ENCODE data around the gene TLX3. TPM values are rescaled to one million over a fixed set of nuclear protein-coding genes. Genes with fewer than 3 reads are reported as not detected.

The TLX3 gene
- total and polyA plus RNA-seq, 3 experiments from 2014 or later: not detected

DNA sequence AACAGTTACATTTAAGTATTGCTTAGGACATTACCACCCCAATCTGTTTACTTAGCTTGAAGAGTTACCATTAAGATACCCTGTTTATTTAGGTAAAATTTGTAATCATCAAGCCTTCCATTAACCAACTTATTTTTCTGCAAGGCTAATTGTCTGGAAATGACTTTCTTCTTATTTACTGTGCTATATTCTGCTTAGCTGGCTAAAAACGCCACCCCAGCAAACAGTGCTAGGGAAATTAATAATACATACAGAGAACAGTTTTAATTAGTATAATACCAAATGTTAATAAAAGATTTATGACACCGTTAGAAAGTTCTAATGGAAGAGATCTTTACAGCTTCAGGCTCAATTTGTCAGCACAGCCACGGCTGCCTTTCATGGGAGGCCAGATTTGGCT, 14.0 kb downstream of the TLX3 start:
- H3K9me3 Mint-ChIP-seq: no peaks in the 10 kb centered on the region
- no peak overlapping the region for H3K4me3 ChIP-seq (ENCODE audit: low read length)
- ChIA-PET CTCF (no interaction called here), POLR2A (no interaction called here)
- peaks cover 30 to 73% of the 10 kb centered on the region in 2 donors for H3K27me3 Mint-ChIP-seq
- no peaks in the 10 kb centered on the region for H3K36me3 ChIP-seq (ENCODE audit: insufficient read depth, low read length)
- DNase-seq: no peak
- no peaks in the 10 kb centered on the region for H3K4me1 Mint-ChIP-seq
- H3K27ac Mint-ChIP-seq: no peak overlapping the region
- H3K4me1 ChIP-seq (ENCODE audit: insufficient read depth, low read length): no peaks in the 10 kb centered on the region
- H3K4me3 Mint-ChIP-seq: no peak overlapping the region
- H3K36me3 Mint-ChIP-seq: no peaks in the 10 kb centered on the region
- H3K9me3 ChIP-seq (ENCODE audit: low read length): no peaks in the 10 kb centered on the region
- H3K27me3 ChIP-seq (ENCODE audit: insufficient read depth, low read length, poor library complexity, severe bottlenecking): peaks cover 5% of the 10 kb centered on the region
- H3K27ac ChIP-seq (ENCODE audit: low read depth, low read length): no peak overlapping the region

DNA sequence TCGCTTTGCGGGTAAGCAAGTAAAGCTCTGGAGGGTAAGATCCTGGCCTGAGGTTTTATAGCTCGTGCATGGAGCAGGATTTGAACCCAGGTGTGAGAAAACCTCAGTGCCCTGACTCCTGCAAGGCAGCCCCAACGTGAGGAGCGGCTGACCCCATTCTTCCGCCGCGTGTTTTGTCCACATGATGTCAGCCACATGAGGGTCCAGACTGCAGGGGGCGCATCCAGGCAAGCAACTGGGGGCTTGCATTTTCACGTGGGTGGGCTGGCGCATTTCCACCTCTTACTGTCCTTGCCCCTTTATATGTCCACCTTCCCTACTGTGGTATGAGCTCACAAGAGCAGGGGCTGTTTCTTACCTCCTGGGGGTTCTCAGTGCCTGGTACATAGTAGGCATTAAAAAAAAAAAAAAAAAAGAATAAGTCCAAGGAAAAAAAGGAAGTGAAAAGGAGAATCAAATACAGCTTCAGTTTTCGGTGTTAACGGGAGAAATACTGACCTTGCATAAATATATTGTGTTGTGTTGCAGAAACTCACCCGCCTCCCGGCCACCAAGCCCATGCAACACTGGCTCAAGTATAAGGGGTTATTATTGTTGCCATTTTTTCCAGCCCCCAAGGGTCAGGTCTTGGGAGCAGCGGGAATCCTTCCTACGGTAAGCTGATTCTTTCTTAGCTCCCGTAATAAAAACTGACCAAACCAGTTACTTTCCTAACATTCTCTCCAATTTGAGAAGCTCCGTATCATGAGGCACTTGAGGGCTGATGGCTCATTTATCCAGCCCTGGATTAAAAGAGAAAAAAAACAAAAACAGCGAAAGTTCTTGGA, 15.0 kb downstream of the TLX3 start:
- Mint-ChIP-seq H3K27me3 (peaks cover 24 to 72% of the 10 kb centered on the region in 2 donors), H3K27ac (no peak overlapping the region), H3K9me3 (no peaks in the 10 kb centered on the region), H3K36me3 (no peaks in the 10 kb centered on the region), H3K4me3 (no peak overlapping the region), H3K4me1 (no peaks in the 10 kb centered on the region)
- H3K36me3 ChIP-seq (ENCODE audit: insufficient read depth, low read length): no peaks in the 10 kb centered on the region
- no peaks in the 10 kb centered on the region for H3K9me3 ChIP-seq (ENCODE audit: low read length)
- no peak overlapping the region for H3K4me3 ChIP-seq (ENCODE audit: low read length)
- ChIA-PET POLR2A (no interaction called here), CTCF (interaction anchor here (0.8 kb wide), 1 partner anchor 116 kb away, joined by 3 read pairs; no protein-coding TSS in a partner anchor)
- no peak for DNase-seq
- H3K4me1 ChIP-seq (ENCODE audit: insufficient read depth, low read length): no peaks in the 10 kb centered on the region
- no peak overlapping the region for H3K27ac ChIP-seq (ENCODE audit: low read depth, low read length)
- peaks cover 5% of the 10 kb centered on the region for H3K27me3 ChIP-seq (ENCODE audit: insufficient read depth, low read length, poor library complexity, severe bottlenecking)

DNA sequence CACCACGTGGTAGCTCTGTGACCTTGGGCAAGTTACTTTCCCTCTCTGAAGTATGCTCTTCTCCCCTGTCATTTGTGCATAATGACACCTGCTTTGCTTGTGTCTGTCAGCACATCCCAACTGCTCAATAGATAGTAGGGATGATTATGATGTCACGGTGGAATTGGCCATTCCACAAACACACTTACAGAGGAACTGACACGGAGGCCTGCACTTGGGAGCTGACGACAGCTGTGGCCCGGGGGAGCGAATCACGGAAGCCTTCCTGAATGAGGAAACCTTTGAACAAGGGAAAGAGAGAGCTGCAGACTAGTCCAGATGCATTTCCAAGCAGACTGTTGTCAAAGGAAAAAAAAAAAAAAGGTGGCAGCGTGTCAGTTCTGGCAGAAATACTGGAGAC, 21.0 kb downstream of the TLX3 start:
- H3K27me3 Mint-ChIP-seq: peaks cover 22 to 44% of the 10 kb centered on the region in 2 donors
- CTCF ChIA-PET: interaction anchor here (1.3 kb wide), 1 partner anchor 122 kb away, joined by 3 read pairs; no protein-coding TSS in a partner anchor
- POLR2A ChIA-PET: no interaction called here

DNA sequence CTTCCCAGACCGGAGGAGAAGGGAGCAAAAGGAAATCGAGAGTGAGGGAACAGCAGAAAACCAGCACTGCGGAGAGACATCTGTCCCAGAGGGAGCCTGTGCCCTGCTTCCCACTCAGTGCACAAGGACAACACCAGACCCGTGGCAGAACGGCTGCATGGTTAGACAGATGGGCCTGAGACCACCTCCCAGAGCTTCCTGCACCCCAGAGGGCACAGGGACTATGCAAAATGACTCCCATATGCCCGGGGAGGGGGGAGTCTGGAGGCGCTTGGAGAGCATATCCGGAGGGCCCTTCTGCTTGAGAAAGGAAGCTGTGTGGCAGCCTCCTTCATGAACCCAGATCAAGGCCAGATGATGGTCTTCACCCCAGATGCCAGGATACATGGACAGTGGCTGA, 26.6 kb downstream of the TLX3 start:
- CTCF ChIA-PET: no interaction called here
- no peak overlapping the region for H3K27ac Mint-ChIP-seq
- Histone ChIP-seq H3K9me3 (ENCODE audit: low read length) (no peaks in the 10 kb centered on the region), H3K4me1 (ENCODE audit: insufficient read depth, low read length) (peaks cover 9% of the 10 kb centered on the region), H3K27me3 (ENCODE audit: insufficient read depth, low read length, poor library complexity, severe bottlenecking) (peaks cover 4% of the 10 kb centered on the region), H3K27ac (ENCODE audit: low read depth, low read length) (no peak overlapping the region), H3K36me3 (ENCODE audit: insufficient read depth, low read length) (no peaks in the 10 kb centered on the region), H3K4me3 (ENCODE audit: low read length) (no peak overlapping the region)
- H3K4me1 Mint-ChIP-seq: peaks cover 6 to 13% (median 13%) of the 10 kb centered on the region in 3 donors
- H3K4me3 Mint-ChIP-seq: peak overlapping the region in 2 of 7 donors; percentile 18 to 52
- H3K36me3 Mint-ChIP-seq: no peaks in the 10 kb centered on the region
- POLR2A ChIA-PET: no interaction called here
- H3K27me3 Mint-ChIP-seq: peaks cover 33 to 48% of the 10 kb centered on the region in 2 donors
- no peak for DNase-seq
- no peaks in the 10 kb centered on the region for H3K9me3 Mint-ChIP-seq

More for the DNA sequence above, 21.0 kb downstream of the TLX3 start:
- no peaks in the 10 kb centered on the region for H3K9me3 ChIP-seq (ENCODE audit: low read length)
- H3K27ac ChIP-seq (ENCODE audit: low read depth, low read length): no peak overlapping the region
- H3K4me3 Mint-ChIP-seq: no peak overlapping the region
- no peaks in the 10 kb centered on the region for H3K4me1 Mint-ChIP-seq
- DNase-seq: no peak
- H3K27ac Mint-ChIP-seq: no peak overlapping the region
- no peaks in the 10 kb centered on the region for H3K4me1 ChIP-seq (ENCODE audit: insufficient read depth, low read length)
- H3K27me3 ChIP-seq (ENCODE audit: insufficient read depth, low read length, poor library complexity, severe bottlenecking): no peaks in the 10 kb centered on the region
- H3K36me3 ChIP-seq (ENCODE audit: insufficient read depth, low read length): no peaks in the 10 kb centered on the region
- no peaks in the 10 kb centered on the region for H3K36me3 Mint-ChIP-seq
- no peaks in the 10 kb centered on the region for H3K9me3 Mint-ChIP-seq
- no peak overlapping the region for H3K4me3 ChIP-seq (ENCODE audit: low read length)

DNA sequence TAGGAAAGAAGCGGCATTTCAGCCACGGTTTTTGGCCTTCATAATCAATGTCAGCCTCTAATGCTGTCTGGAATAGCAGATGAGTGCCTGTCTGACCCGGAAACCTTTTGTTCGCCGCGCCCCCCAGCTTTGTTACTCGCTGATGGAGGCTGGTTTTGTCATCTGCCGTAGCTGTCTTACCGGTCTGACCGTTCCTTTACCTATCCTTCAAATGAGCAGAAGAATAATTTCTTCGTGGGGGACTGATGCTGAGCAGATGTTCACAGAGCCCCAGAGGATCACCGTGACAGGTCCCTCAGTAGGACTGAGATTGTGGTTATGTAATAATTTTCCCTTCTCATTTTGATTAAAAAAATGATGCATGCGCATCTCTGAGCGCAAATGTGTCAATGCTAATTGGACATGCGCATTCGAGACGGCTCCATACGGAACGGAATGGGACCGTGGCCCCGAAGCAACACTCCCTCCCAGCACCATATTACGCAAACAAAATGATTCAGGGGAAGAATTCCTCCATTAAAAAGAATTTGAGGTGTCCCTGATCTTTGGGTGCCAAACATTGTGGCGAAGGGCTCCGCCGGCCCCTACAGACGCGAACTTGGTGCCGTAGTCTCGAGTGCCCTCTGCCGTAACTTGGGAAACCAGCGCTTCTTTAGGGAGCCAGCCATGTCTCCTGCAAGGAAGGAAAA, 27.6 kb downstream of the TLX3 start:
- H3K27me3 ChIP-seq (ENCODE audit: insufficient read depth, low read length, poor library complexity, severe bottlenecking): peaks cover 4% of the 10 kb centered on the region
- Mint-ChIP-seq H3K4me1 (peaks cover 6 to 13% (median 13%) of the 10 kb centered on the region in 3 donors), H3K27me3 (peaks cover 33 to 51% of the 10 kb centered on the region in 2 donors), H3K9me3 (no peaks in the 10 kb centered on the region), H3K27ac (peak overlapping the region in 2 of 8 donors; percentile 15 to 70), H3K4me3 (peak overlapping the region in 6 of 7 donors; percentile 47 to 75 (median 60)), H3K36me3 (no peaks in the 10 kb centered on the region)
- H3K27ac ChIP-seq (ENCODE audit: low read depth, low read length): no peak overlapping the region
- H3K36me3 ChIP-seq (ENCODE audit: insufficient read depth, low read length): no peaks in the 10 kb centered on the region
- peak in 2 of 5 donors; percentile 8 to 23 for DNase-seq
- H3K4me1 ChIP-seq (ENCODE audit: insufficient read depth, low read length): peaks cover 9% of the 10 kb centered on the region
- H3K4me3 ChIP-seq (ENCODE audit: low read length): peak overlapping the region; percentile 26
- no peaks in the 10 kb centered on the region for H3K9me3 ChIP-seq (ENCODE audit: low read length)
- ChIA-PET CTCF (no interaction called here), POLR2A (no interaction called here)

DNA sequence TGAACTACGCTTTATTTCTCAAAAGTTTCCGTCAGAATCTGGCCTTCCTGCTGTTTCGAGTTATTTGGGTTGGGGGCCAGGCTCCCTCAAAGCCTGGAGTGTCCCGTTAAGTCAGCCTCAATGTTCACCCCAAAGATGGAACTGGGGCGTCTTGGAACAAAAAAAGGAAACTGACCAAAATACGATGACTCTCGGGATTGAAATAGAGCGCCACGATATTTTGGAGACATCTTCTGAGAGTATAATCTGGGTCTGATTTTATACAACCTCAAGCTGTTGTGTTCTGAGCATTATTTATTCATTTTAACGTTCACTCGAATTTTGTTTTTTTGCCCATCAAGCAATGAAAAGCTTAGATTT, 28.1 kb downstream of the TLX3 start:
- Mint-ChIP-seq H3K36me3 (no peaks in the 10 kb centered on the region), H3K4me1 (peaks cover 6 to 13% (median 13%) of the 10 kb centered on the region in 3 donors), H3K27me3 (peaks cover 30 to 54% of the 10 kb centered on the region in 2 donors), H3K9me3 (no peaks in the 10 kb centered on the region), H3K4me3 (peak overlapping the region in 4 of 7 donors; percentile 47 to 70 (median 62)), H3K27ac (no peak overlapping the region)
- H3K27me3 ChIP-seq (ENCODE audit: insufficient read depth, low read length, poor library complexity, severe bottlenecking): peaks cover 4% of the 10 kb centered on the region
- peaks cover 9% of the 10 kb centered on the region for H3K4me1 ChIP-seq (ENCODE audit: insufficient read depth, low read length)
- no peaks in the 10 kb centered on the region for H3K9me3 ChIP-seq (ENCODE audit: low read length)
- no peak for DNase-seq
- POLR2A ChIA-PET: no interaction called here
- H3K27ac ChIP-seq (ENCODE audit: low read depth, low read length): no peak overlapping the region
- peak overlapping the region; percentile 26 for H3K4me3 ChIP-seq (ENCODE audit: low read length)
- CTCF ChIA-PET: no interaction called here
- no peaks in the 10 kb centered on the region for H3K36me3 ChIP-seq (ENCODE audit: insufficient read depth, low read length)

DNA sequence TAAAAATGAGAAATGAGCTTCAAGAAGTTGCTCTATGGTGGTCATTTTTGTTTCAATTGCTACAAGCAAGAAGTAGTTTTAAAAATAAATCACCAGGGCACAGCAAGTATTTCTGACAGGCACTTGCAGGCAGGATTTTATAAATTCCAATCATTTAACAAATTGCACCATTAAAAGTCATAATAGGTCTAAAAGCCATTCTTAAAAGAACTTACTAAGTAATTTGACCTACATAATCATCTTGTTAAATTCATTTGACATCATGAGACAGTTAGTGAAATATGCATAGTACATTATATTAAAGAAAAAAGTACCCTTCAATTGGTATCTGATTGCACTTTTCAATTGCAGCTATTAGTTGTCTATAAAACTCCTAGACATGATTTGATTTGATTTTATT, 31.0 kb downstream of the TLX3 start:
- no peak overlapping the region for H3K4me3 ChIP-seq (ENCODE audit: low read length)
- Mint-ChIP-seq H3K4me3 (no peak overlapping the region), H3K36me3 (no peaks in the 10 kb centered on the region), H3K4me1 (peaks cover 6 to 16% (median 13%) of the 10 kb centered on the region in 3 donors), H3K27me3 (peaks cover 26 to 44% of the 10 kb centered on the region in 2 donors), H3K9me3 (no peaks in the 10 kb centered on the region), H3K27ac (no peak overlapping the region)
- H3K27ac ChIP-seq (ENCODE audit: low read depth, low read length): no peak overlapping the region
- DNase-seq: no peak
- POLR2A ChIA-PET: no interaction called here
- H3K36me3 ChIP-seq (ENCODE audit: insufficient read depth, low read length): no peaks in the 10 kb centered on the region
- no peaks in the 10 kb centered on the region for H3K9me3 ChIP-seq (ENCODE audit: low read length)
- peaks cover 4% of the 10 kb centered on the region for H3K27me3 ChIP-seq (ENCODE audit: insufficient read depth, low read length, poor library complexity, severe bottlenecking)
- H3K4me1 ChIP-seq (ENCODE audit: insufficient read depth, low read length): peaks cover 9% of the 10 kb centered on the region
- CTCF ChIA-PET: no interaction called here

DNA sequence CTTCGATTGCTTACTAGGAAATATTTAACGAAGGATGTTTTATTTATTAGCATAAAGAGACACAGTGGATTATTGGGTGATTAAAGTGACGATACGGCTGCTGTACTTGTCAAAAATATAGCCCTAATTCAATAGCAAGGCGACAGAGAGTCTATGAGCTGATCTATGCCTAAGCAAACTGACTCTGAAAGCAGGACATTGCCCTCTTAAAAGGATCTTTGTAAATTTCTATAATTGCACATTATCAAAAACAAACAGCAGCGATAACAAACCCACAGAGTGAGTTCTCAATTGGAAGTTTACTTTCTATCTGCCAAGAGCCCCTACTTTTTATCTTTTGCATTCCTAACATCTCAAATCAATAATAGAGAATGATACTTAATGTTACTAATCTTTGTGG, 31.4 kb downstream of the TLX3 start:
- peaks cover 9% of the 10 kb centered on the region for H3K4me1 ChIP-seq (ENCODE audit: insufficient read depth, low read length)
- peaks cover 22 to 40% of the 10 kb centered on the region in 2 donors for H3K27me3 Mint-ChIP-seq
- no peaks in the 10 kb centered on the region for H3K36me3 Mint-ChIP-seq
- H3K4me3 Mint-ChIP-seq: no peak overlapping the region
- ChIA-PET CTCF (no interaction called here), POLR2A (no interaction called here)
- H3K9me3 ChIP-seq (ENCODE audit: low read length): no peaks in the 10 kb centered on the region
- H3K36me3 ChIP-seq (ENCODE audit: insufficient read depth, low read length): no peaks in the 10 kb centered on the region
- H3K27me3 ChIP-seq (ENCODE audit: insufficient read depth, low read length, poor library complexity, severe bottlenecking): peaks cover 4% of the 10 kb centered on the region
- H3K4me3 ChIP-seq (ENCODE audit: low read length): no peak overlapping the region
- H3K27ac ChIP-seq (ENCODE audit: low read depth, low read length): no peak overlapping the region
- H3K9me3 Mint-ChIP-seq: no peaks in the 10 kb centered on the region
- H3K27ac Mint-ChIP-seq: no peak overlapping the region
- H3K4me1 Mint-ChIP-seq: peaks cover 6 to 16% (median 13%) of the 10 kb centered on the region in 3 donors
- no peak for DNase-seq
